Fibroblast of lung (primary cell): ENCODE measurements around the gene COMP. TPM values are rescaled to one million over a fixed set of nuclear protein-coding genes. Genes with fewer than 3 reads are reported as not detected.
A peak's percentile ranks its signal among the peaks of the same experiment; 100 is the strongest.

ENCODE experiments used
- DNase-seq, 2 donors: peaks; one replicate each; pipeline versions ENCODE4 v3.0.0 to v3.0.0-alpha.2; 2010; ENCODE audit warnings: low read depth in 2 of 2
- H2AFZ ChIP-seq: 2 replicates; pipeline ENCODE4 v1.5.1; 2012; ENCODE audit warnings: low read length, control low read depth, inconsistent platforms
- H3K27ac ChIP-seq: 2 replicates; pipeline ENCODE4 v1.5.1; 2011; ENCODE audit warnings: low read length, control low read depth; ENCODE audit not compliant: insufficient read depth
- H3K27me3 ChIP-seq: 2 replicates; pipeline ENCODE4 v1.5.1; 2011; ENCODE audit warnings: mild to moderate bottlenecking, low read length; ENCODE audit not compliant: control insufficient read depth, insufficient read depth
- H3K36me3 ChIP-seq: 2 replicates; pipeline ENCODE4 v1.5.1; 2011; ENCODE audit warnings: low read length; ENCODE audit not compliant: control insufficient read depth, insufficient read depth
- H3K4me1 ChIP-seq: 2 replicates; pipeline ENCODE4 v1.5.1; 2011; ENCODE audit warnings: low read length; ENCODE audit not compliant: control insufficient read depth, insufficient read depth; ENCODE audit errors: extremely low read depth
- H3K4me2 ChIP-seq: 2 replicates; pipeline ENCODE4 v1.5.1; 2011; ENCODE audit warnings: low read length, control low read depth; ENCODE audit not compliant: insufficient read depth; ENCODE audit errors: extremely low read depth
- H3K4me3 ChIP-seq, 4 experiments: fragments of 200-600 bp in 1 of 4; sonication (generic) in 1 of 4; replicated peaks in 1 of 4; 2 replicates each; pipeline ENCODE4 v1.5.1; 2011 to 2016; ENCODE audit warnings: low read length in 4 of 4, low read depth in 3 of 4, mild to moderate bottlenecking in 3 of 4, control low read depth in 2 of 4, inconsistent platforms in 1 of 4, mixed read lengths in 1 of 4; ENCODE audit not compliant: insufficient read depth in 1 of 4; ENCODE audit errors: control extremely low read depth in 1 of 4
- H3K79me2 ChIP-seq: 2 replicates; pipeline ENCODE4 v1.5.1; 2012; ENCODE audit warnings: mild to moderate bottlenecking, low read length, inconsistent platforms; ENCODE audit not compliant: control insufficient read depth, insufficient read depth
- H3K9ac ChIP-seq: 2 replicates; pipeline ENCODE4 v1.5.1; 2011; ENCODE audit warnings: mild to moderate bottlenecking, low read length, control low read depth; ENCODE audit not compliant: insufficient read depth
- H3K9me3 ChIP-seq: 2 replicates; pipeline ENCODE4 v1.5.1; 2012; ENCODE audit warnings: low read depth, low read length; ENCODE audit not compliant: control insufficient read depth, insufficient read depth
- H4K20me1 ChIP-seq: 2 replicates; pipeline ENCODE4 v1.5.1; 2011; ENCODE audit warnings: low read length; ENCODE audit not compliant: control insufficient read depth, insufficient read depth; ENCODE audit errors: extremely low read depth
- EZH2 ChIP-seq: IDR thresholded peaks from 2 replicates; pipeline ENCODE4 v1.5.1; 2012; ENCODE audit warnings: low read length, control low read depth, mild to moderate bottlenecking; ENCODE audit errors: missing control alignments
- polyA plus RNA-seq, 2 donors: library from polyadenylated mRNA; depleted of rRNA in 1 of 2; stranded (reverse) in 1 of 2; unstranded in 1 of 2; fragments of >200 nt; gene quantifications; 2 replicates each; pipeline ENCODE4 v1.2.1, GENCODE V29; 2011 to 2012; ENCODE audit warnings: missing spikeins in 1 of 2
- total RNA-seq: library from RNA; depleted of rRNA; stranded (reverse); fragments of >200 nt; gene quantifications from 2 replicates; pipeline ENCODE4 v1.2.1, GENCODE V29; 2014
- TF ChIP-seq, protein P1 (sequence below), 2 donors: IDR thresholded peaks in 1 of 2; conservative IDR thresholded peaks in 1 of 2; 1 replicate in 1 of 2; 2 replicates in 1 of 2; pipeline ENCODE4 v1.5.1; 2011 to 2012; ENCODE audit warnings: low read length in 2 of 2, control low read depth in 1 of 2, inconsistent platforms in 1 of 2, low read depth in 1 of 2, mild to moderate bottlenecking in 1 of 2

Gene COMP
- total and polyA plus RNA-seq, 2 donors (not counting 1 experiment from before 2014, with no cell fraction given): 0.05 to 0.17 TPM

DNA sequence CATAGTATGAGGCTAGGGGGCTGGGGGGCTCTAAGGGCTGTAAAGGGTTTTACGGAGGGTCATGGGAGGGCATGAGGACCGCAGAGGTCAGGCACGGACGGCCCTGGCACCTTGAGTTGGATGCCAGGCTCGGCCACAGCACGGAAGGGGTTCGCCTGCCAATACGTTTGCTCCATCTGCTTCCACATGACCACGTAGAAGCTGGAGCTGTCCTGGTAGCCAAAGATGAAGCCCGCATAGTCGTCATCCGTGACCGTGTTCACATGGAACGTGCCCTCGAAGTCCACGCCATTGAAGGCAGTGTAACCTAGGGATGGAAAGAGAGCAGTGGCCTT lies 6.4 kb downstream of the COMP start:
- no peaks in the 10 kb centered on the region for H3K79me2 ChIP-seq
- peak in 1 of 2 donors; percentile 35 for DNase-seq
- TF ChIP-seq EZH2: no peak
- TF ChIP-seq, protein P1, sequence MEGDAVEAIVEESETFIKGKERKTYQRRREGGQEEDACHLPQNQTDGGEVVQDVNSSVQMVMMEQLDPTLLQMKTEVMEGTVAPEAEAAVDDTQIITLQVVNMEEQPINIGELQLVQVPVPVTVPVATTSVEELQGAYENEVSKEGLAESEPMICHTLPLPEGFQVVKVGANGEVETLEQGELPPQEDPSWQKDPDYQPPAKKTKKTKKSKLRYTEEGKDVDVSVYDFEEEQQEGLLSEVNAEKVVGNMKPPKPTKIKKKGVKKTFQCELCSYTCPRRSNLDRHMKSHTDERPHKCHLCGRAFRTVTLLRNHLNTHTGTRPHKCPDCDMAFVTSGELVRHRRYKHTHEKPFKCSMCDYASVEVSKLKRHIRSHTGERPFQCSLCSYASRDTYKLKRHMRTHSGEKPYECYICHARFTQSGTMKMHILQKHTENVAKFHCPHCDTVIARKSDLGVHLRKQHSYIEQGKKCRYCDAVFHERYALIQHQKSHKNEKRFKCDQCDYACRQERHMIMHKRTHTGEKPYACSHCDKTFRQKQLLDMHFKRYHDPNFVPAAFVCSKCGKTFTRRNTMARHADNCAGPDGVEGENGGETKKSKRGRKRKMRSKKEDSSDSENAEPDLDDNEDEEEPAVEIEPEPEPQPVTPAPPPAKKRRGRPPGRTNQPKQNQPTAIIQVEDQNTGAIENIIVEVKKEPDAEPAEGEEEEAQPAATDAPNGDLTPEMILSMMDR (conservative IDR thresholded peaks at IDR 0.05 in 1 of 2, IDR thresholded peaks at IDR 0.05 in 1 of 2; ENCODE audit: low read depth in 1 of 2, low read length in 2 of 2): no peak
- no peaks in the 10 kb centered on the region for H4K20me1 ChIP-seq
- no peak overlapping the region for H3K9ac ChIP-seq
- H3K27me3 ChIP-seq: peaks cover 25% of the 10 kb centered on the region
- no peak overlapping the region for H3K27ac ChIP-seq
- no peaks in the 10 kb centered on the region for H3K36me3 ChIP-seq
- no peak overlapping the region for H3K4me3 ChIP-seq
- H3K4me1 ChIP-seq: no peaks in the 10 kb centered on the region
- H2AFZ ChIP-seq: no peak overlapping the region
- no peak overlapping the region for H3K4me2 ChIP-seq
- H3K9me3 ChIP-seq: no peaks in the 10 kb centered on the region

DNA sequence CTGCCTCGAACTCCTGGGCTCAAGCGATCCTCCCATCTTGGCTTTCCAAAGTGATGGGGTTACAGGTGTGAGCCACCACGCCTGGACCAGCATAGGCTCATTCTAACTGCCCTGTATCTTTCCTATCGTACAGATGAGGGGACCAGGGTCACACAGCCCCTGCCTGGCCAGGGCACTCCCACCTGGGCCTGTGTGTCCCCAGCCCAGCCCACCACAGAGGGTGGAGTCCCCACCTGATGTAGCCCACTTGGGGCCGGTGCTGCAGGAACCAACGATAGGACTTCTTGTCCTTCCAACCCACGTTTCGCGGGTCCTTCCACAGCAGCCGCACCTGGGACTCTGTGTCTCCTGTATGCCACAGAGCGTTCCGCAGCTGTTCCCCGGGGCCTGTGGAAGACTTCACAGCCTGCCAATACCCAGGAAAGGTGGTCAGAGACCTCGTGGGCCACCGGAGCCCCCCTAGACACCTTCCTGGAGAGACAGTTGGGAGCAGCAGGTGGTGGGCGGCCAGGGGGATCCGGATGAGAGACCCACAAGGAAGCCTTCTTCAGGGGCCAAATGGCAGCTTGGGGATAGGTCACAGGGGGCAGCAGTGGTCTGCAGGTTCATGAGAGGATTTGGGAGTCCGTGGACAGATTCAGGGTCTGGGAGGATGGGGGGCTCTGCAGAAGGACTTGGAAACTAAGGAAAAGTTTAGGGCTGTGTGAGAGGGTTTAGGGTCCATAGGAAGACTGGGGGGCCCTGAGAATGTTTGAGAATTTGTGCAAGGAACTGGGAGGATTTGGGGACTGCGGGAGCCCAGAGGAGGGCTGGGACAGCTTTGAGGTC lies 6.9 kb downstream of the COMP start:
- H3K79me2 ChIP-seq: no peaks in the 10 kb centered on the region
- H3K27me3 ChIP-seq: peaks cover 19% of the 10 kb centered on the region
- H3K4me1 ChIP-seq: no peaks in the 10 kb centered on the region
- H3K4me2 ChIP-seq: no peak overlapping the region
- no peaks in the 10 kb centered on the region for H3K36me3 ChIP-seq
- H3K4me3 ChIP-seq: no peak overlapping the region
- no peak overlapping the region for H2AFZ ChIP-seq
- no peaks in the 10 kb centered on the region for H4K20me1 ChIP-seq
- no peak for TF ChIP-seq EZH2
- TF ChIP-seq, protein P1 (conservative IDR thresholded peaks at IDR 0.05 in 1 of 2, IDR thresholded peaks at IDR 0.05 in 1 of 2; ENCODE audit: low read depth in 1 of 2, low read length in 2 of 2): no peak
- no peak for DNase-seq
- no peak overlapping the region for H3K9ac ChIP-seq
- no peaks in the 10 kb centered on the region for H3K9me3 ChIP-seq
- no peak overlapping the region for H3K27ac ChIP-seq

DNA sequence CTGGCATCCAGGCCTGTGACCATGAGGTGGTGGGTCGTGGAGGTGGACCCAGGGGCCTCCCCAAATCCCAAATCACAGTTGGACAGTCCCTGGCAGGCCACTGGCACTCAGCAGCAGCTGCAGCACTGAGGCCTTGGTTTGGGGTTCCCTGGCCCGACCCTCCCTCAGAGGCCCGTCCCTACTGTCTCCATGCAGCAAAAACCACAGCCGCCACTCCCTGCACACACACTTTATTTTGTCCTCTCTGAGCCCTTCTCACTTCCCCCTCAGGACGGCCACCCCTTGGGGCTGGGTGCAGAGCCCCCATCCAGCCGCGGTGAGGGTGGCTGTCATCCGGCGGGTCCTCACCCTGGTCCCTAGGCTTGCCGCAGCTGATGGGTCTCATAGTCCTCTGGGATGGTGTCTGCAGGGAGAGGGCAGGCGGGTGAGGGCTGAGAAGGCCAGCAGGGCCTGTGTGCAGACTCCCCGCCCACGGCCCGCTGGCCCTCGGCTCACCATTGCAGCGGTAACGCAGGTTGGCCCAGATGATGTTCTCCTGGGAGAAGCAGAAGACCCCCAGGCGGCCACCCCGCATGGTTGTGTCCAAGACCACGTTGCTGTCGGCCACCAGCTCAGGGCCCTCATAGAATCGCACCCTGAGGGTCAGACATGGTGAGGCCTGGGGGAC lies 8.4 kb downstream of the COMP start:
- H2AFZ ChIP-seq: no peak overlapping the region
- H3K9ac ChIP-seq: no peak overlapping the region
- no peak overlapping the region for H3K4me2 ChIP-seq
- H3K27me3 ChIP-seq: peaks cover 6% of the 10 kb centered on the region
- H4K20me1 ChIP-seq: no peaks in the 10 kb centered on the region
- H3K9me3 ChIP-seq: no peaks in the 10 kb centered on the region
- H3K4me1 ChIP-seq: no peaks in the 10 kb centered on the region
- no peak for DNase-seq
- H3K4me3 ChIP-seq: no peak overlapping the region
- H3K27ac ChIP-seq: no peak overlapping the region
- no peaks in the 10 kb centered on the region for H3K36me3 ChIP-seq
- no peaks in the 10 kb centered on the region for H3K79me2 ChIP-seq
- TF ChIP-seq, protein P1 (conservative IDR thresholded peaks at IDR 0.05 in 1 of 2, IDR thresholded peaks at IDR 0.05 in 1 of 2; ENCODE audit: low read depth in 1 of 2, low read length in 2 of 2): no peak
- no peak for TF ChIP-seq EZH2
